Neutrophil (primary cell): ENCODE data around the gene FRRS1L.

Experiments used
- H3K27ac ChIP-seq: fragments of 200-600 bp; sonication (generic); 2 replicates; pipeline ENCODE4 v1.5.1; 2016; ENCODE audit warnings: mild to moderate bottlenecking, moderate library complexity
- H3K27me3 ChIP-seq: fragments of 200-600 bp; sonication (generic); 2 replicates; pipeline ENCODE4 v1.6.0; 2016; ENCODE audit warnings: mild to moderate bottlenecking
- H3K36me3 ChIP-seq: fragments of 200-600 bp; sonication (generic); 2 replicates; pipeline ENCODE4 v1.5.1; 2017
- H3K4me1 ChIP-seq, 2 experiments: fragments of 200-600 bp in 1 of 2; sonication (generic) in 1 of 2; 1 replicate in 1 of 2; 2 replicates in 1 of 2; pipeline versions ENCODE4 v1.5.1 to v1.6.1; 2013 to 2016; ENCODE audit warnings: low read depth in 1 of 2, low read length in 1 of 2, mild to moderate bottlenecking in 1 of 2, moderate library complexity in 1 of 2; ENCODE audit not compliant: control insufficient read depth in 1 of 2, insufficient read depth in 1 of 2
- H3K4me3 ChIP-seq, 2 experiments: fragments of 200-600 bp in 1 of 2; sonication (generic) in 1 of 2; 1 replicate in 1 of 2; 2 replicates in 1 of 2; pipeline ENCODE4 v1.5.1; 2013 to 2016; ENCODE audit warnings: low read depth in 1 of 2, low read length in 1 of 2, mild to moderate bottlenecking in 1 of 2, moderate library complexity in 1 of 2
- H3K9me3 ChIP-seq: fragments of 200-600 bp; sonication (generic); 2 replicates; pipeline ENCODE4 v1.5.1; 2016
- CTCF ChIP-seq: fragments of 200-600 bp; sonication (generic); IDR thresholded peaks from 2 replicates; pipeline ENCODE4 v1.5.1; 2016; ENCODE audit warnings: antibody characterized with exemption

Gene FRRS1L

GRCh38 chr9:109150925-109151545 is 16.0 kb downstream of the FRRS1L start:
- no peak overlapping the region for H3K4me3 ChIP-seq
- TF ChIP-seq CTCF: no peak

GRCh38 chr9:109149722-109150121 is 17.3 kb downstream of the FRRS1L start:
- Histone ChIP-seq H3K27ac (no peak overlapping the region), H3K4me1 (no peaks in the 10 kb centered on the region), H3K9me3 (no peaks in the 10 kb centered on the region), H3K27me3 (peaks cover 29% of the 10 kb centered on the region), H3K4me3 (no peak overlapping the region), H3K36me3 (no peaks in the 10 kb centered on the region)
- no peak for TF ChIP-seq CTCF

More at GRCh38 chr9:109150925-109151545, 16.0 kb downstream of the FRRS1L start:
- Histone ChIP-seq H3K36me3 (no peaks in the 10 kb centered on the region), H3K9me3 (no peaks in the 10 kb centered on the region), H3K27ac (no peak overlapping the region), H3K4me1 (no peaks in the 10 kb centered on the region), H3K27me3 (peaks cover 24% of the 10 kb centered on the region)

GRCh38 chr9:109149089-109149488 is 18.0 kb downstream of the FRRS1L start:
- H3K27ac ChIP-seq: no peak overlapping the region
- H3K9me3 ChIP-seq: no peaks in the 10 kb centered on the region
- H3K36me3 ChIP-seq: no peaks in the 10 kb centered on the region
- H3K4me1 ChIP-seq: no peaks in the 10 kb centered on the region
- no peak for TF ChIP-seq CTCF
- no peak overlapping the region for H3K4me3 ChIP-seq
- H3K27me3 ChIP-seq: peaks cover 29% of the 10 kb centered on the region

GRCh38 chr9:109145051-109145450 is 22.0 kb downstream of the FRRS1L start:
- H3K36me3 ChIP-seq: no peaks in the 10 kb centered on the region
- H3K9me3 ChIP-seq: no peaks in the 10 kb centered on the region
- H3K27ac ChIP-seq: no peak overlapping the region
- TF ChIP-seq CTCF: no peak
- H3K4me1 ChIP-seq: no peaks in the 10 kb centered on the region
- no peak overlapping the region for H3K4me3 ChIP-seq
- H3K27me3 ChIP-seq: peaks cover 29% of the 10 kb centered on the region

- no peak for TF ChIP-seq CTCF
- no peaks in the 10 kb centered on the region for H3K36me3 ChIP-seq
- peaks cover 29% of the 10 kb centered on the region for H3K27me3 ChIP-seq
- H3K27ac ChIP-seq: no peak overlapping the region
- no peaks in the 10 kb centered on the region for H3K4me1 ChIP-seq
- no peaks in the 10 kb centered on the region for H3K9me3 ChIP-seq
- H3K4me3 ChIP-seq: no peak overlapping the region
These were observed 23.0 kb downstream of the FRRS1L start for GRCh38 chr9:109143881-109144562.
